ENCODE data around the gene ZNF563.

DNA sequence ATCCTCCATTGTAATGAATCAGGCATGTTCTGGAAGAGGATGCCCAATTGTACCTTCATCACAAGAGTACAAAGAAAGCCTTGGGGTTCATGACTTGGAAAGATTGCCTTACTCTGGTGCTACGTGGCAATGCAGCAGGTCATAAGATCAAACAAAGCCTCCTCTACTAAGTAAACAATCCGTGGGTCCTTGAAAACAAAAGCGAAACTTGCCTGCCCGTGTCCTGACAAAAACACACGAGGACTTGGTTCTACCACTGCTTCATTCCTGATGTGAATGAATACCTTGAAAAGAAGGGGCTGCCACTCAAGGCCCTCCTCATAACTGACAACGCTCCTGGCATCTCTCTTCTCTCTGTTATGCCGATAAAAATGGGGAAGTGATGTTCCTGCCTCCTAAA is 18.9 kb downstream of the ZNF563 start:
- TF ChIP-seq POLR2A (IDR thresholded peaks at IDR 0.05) (no peak), CTCF (IDR thresholded peaks at IDR 0.05) (no peak), POLR2AphosphoS5 (IDR thresholded peaks at IDR 0.05) (no peak), EP300 (IDR thresholded peaks at IDR 0.05) (no peak)
